OCI-M2 (cell line): ENCODE data around the gene SMIM3.
"Not testable (repeated sequence)": the region's sequence is repeated elsewhere in the genome, so short reads cannot be mapped to it uniquely, and the experiment has no call there.

Experiments used
- DNase-seq: peaks from one replicate; lab custom pipeline; 2025; ENCODE audit not compliant: unreplicated experiment; lab: John Stamatoyannopoulos, UW

Gene SMIM3, protein sequence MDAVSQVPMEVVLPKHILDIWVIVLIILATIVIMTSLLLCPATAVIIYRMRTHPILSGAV

DNA sequence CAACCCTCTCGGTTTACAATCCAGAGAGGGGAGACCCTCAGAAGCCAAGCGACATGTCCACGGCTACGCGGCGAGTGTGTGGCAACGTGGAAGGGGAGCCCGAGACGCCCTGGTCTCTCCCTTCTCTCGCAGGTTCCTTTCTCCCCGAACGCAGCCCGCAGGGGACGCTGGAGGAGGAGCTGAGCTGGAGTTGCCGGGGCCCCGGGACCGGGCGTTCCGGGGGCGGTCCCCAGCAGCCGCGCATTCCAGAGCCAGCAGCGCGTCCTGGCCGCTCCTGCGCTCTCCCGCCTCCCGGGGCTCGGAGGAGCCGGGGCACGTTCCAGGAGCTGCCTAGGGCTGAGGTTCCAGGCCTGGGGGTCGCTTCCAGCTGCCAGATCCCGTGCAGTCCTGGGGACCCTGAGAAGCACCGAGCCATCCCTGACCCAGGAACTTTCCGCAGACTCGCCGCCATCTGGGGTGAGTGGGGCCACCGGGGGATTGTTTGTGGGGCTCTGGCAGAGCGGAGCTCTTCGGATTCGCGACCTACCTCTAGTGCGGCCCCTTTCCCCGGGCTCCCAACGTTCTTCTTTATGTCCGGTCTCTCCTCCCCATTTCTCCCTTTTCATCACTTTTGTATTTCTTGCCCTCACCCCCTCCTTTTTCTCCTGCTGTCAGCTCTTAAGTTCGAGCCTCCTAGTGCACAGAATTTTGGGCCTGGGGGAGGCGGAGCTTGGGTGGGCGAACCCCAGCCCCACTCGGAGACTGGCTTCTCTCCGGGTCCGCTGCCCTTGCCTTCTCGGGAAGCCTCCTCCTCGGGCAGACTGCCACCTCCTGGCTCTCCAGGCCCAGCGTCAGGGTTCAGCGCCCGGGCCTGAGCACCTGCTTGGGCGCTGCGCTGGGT, at the start of gene SMIM3:
Gene SMIM3 (plus strand): TSS at position 241 of the 880 bp plus-strand sequence. CDS start 16,684 bp downstream, outside the sequence.
- no peak for DNase-seq

DNA sequence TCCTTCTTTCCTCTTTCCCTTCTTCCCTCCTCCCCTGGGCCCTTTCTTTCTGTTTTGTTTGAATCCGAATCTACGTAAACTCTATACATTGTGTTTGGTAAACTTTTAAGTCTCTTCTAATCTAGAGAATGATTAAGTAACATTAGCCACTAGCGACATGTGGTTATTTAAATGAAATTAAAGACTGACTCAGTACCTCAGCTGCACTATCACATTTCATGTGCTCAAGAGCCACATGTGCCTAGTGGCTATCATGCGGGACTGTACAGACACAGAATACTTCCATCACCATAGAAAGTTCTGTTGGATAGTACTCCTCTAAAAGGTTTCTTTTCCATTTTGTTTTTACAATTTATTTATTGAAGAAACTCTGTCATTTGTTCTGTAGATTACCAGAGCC, 48.7 kb upstream of the SMIM3 start:
- DNase-seq: no peak

DNA sequence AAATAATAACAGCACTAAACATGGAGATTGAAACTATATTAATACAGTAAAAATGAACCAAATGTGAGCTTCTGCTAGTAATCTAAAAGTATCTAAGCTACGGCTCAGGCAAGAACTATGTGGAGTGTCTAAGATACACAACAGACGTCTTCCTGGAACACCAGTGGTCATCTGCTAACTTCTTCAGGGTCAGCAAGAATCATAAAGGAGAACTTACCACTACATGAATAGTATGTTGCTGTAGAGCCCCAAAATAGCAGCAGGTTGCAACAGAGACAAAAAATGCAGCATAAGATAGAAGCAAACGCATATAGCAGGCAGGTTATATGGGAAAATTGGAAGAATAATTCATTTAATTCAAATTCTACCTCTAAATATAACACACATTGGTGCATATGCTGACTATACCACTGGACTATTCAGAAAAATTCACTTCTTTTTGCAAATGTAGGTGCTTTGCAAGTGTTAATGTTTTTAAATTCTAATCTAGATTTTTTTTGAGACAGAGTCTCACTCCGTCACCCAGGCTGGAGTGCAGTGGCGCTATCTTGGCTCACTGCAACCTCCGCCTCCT, 46.8 kb upstream of the SMIM3 start:
- no peak for DNase-seq

- DNase-seq: no peak
Observed at GRCh38 chr5:150734579-150735384, 43.8 kb upstream of the SMIM3 start.

- no peak for DNase-seq
Observed at GRCh38 chr5:150738862-150739261, 39.7 kb upstream of the SMIM3 start.

GRCh38 chr5:150740992-150741391, 37.6 kb upstream of the SMIM3 start:
- no peak for DNase-seq

DNA sequence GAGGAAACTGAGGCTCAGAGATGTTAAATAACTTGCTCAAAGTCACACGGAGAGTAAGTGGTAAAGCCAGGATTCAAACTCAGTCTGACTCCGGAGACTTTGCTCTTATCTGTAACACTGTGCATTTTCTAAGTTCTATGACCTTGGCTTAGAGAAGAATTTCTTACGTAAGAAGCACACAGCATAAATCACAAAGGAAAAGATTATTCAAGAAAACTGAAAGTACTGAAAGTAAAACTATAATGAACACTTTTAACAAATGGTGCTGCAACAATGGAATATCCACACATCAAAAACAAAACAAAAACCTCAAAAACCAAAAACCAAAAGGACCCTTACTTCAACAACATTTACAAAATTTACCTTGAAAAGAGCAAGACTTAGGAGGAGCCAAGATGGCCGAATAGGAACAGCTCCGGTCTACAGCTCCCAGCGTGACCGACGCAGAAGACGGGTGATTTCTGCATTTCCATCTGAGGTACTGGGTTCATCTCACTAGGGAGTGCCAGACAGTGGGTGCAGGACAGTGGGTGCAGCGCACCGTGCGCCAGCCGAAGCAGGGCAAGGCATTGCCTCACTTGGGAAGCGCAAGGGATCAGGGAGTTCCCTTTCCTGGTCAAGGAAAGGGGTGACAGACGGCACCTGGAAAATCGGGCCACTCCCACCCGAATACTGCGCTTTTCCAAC, 36.0 kb upstream of the SMIM3 start:
- DNase-seq: not testable (repeated sequence)

DNA sequence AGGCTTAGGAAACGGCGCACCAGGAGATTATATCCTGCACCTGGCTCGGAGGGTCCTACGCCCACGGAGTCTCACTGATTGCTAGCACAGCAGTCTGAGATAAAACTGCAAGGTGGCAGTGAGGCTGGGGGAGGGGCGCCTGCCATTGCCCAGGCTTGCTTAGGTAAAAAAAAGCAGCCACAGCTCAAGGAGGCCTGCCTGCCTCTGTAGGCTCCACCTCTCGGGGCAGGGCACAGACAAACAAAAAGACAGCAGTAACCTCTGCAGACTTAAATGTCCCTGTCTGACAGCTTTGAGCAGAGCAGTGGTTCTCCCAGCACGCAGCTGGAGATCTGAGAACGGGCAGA, 35.4 kb upstream of the SMIM3 start:
- not testable (repeated sequence) for DNase-seq

- no peak for DNase-seq
Observed at GRCh38 chr5:150750469-150750868, 28.1 kb upstream of the SMIM3 start.

- no peak for DNase-seq
Observed at GRCh38 chr5:150751096-150751891, 27.3 kb upstream of the SMIM3 start.

- DNase-seq: no peak
Observed at GRCh38 chr5:150753463-150753862, 25.1 kb upstream of the SMIM3 start.

- no peak for DNase-seq
Observed at GRCh38 chr5:150753863-150754262, 24.7 kb upstream of the SMIM3 start.

GRCh38 chr5:150757087-150757649, 21.4 kb upstream of the SMIM3 start:
- DNase-seq: no peak

- DNase-seq: no peak
Observed at GRCh38 chr5:150758203-150758530, 20.4 kb upstream of the SMIM3 start.

GRCh38 chr5:150758531-150759333, 19.8 kb upstream of the SMIM3 start, which contains the start of gene DCTN4:
Gene DCTN4, minus strand, starts transcription at chr5:150759017. Its CDS starts 24 bp downstream, at chr5:150758993.
- peak; percentile 95 for DNase-seq

DNA sequence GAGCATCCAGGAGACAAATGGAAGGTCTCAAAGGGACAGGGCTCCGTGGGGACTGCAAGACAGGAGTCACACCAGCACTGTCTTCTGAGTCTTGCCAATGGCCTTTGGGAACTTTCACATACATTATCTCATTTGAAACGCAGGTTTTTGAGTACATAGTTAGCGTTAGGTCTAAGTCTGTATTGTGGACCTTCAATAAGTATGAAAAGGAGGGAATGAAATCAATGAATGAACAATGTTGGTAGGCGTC, 19.3 kb upstream of the SMIM3 start:
- DNase-seq: no peak

DNA sequence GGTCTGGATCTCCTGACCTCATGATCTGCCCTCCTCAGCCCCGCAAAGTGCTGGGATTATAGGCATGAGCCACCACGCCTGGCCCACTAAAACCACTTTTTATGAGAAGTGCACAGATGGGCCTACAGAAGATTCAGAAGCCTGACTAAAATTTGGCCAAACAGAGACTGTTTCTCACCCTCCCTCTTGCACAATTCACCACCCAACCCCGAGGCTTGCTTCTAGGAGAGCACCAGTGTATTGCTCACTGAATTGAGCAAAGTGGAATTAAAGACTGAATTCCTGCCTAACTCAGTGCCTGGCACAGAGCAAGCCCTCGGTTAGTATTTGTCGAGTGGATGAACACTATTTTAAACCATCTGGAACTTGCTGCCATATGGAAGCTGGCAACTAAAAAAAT, 16.3 kb upstream of the SMIM3 start:
- no peak for DNase-seq

DNA sequence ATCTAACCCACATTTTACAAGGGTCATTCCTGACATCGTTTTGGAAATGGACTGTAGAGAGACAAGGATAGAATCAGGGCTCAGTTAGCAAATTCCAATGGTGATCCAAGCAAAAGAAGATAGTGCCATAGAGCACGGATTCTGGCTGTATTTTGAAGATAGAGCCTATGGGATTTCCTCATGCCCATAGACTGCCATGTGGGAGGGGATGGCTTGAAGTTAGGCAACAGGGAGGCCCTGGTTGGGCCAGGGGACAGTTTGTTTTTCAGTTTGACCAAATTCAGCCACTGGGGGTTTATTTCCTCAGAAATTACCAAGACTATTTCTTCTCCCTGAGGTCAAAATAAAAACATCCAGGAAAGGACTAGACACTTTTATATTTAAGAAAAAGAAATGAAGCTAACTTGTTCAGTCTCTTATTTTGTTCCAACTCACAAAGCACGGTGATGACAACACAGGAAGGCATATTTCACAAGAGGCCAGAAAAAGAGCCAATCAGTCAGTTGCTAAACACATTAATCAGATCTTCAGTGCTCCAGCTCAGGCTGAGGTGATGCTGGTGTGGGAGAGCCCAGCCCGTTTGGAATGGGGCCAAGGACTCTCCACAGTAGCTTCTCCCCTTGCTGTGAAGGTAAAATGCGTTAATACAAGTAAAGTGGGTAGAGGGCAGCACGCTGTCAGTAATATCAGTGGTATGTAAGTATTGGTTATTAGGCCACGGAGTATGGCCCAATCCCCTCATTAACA, 15.4 kb upstream of the SMIM3 start:
- peak; percentile 39 for DNase-seq

DNA sequence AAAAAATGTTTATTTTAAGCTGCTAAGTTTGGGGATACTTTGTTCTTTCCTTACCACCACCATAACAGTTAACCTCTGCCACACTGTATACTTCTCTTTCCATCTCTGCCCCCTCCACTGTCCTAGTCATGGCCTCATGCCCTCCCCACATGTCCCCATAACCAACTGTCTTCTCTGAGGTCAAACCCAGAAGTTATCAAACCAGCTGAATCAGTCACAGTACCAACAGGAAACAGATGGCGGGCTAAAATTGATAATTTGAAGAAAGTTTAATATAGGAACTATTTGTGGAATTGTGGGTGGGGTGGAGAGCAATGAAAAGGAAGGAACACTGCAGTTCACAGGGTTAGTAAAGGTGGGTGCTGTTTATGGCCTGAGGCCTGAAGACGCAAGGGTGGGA, 14.0 kb upstream of the SMIM3 start:
- no peak for DNase-seq
